HepG2 (cell line): ENCODE results near the gene LENEP. TPM values are rescaled to one million over a fixed set of nuclear protein-coding genes. Genes with fewer than 3 reads are reported as not detected.

Experiments used
- ATF1 ChIP-seq: IDR thresholded peaks from 2 replicates; pipeline ENCODE4 v1.6.1; 2016; ENCODE audit warnings: mild to moderate bottlenecking, control low read depth
- DMAP1 ChIP-seq: IDR thresholded peaks from 2 replicates; pipeline ENCODE4 v1.6.1; 2016
- FOXC1 ChIP-seq: sonication (generic); formaldehyde crosslinking; IDR thresholded peaks from 2 replicates; pipeline ENCODE4 v1.8.0; 2022; ENCODE audit warnings: mild to moderate bottlenecking, missing genetic modification reagents, borderline replicate concordance
- FOXK1 ChIP-seq: sonication (generic); formaldehyde crosslinking; IDR thresholded peaks from 2 replicates; pipeline ENCODE4 v1.4.0; 2020; ENCODE audit warnings: low read depth, missing genetic modification reagents, borderline replicate concordance
- HNF4G ChIP-seq, 2 experiments: sonication (generic) in 1 of 2; formaldehyde crosslinking in 1 of 2; IDR thresholded peaks; 2 replicates each; pipeline versions ENCODE4 v1.4.0 to v1.6.1; 2011 to 2020; ENCODE audit warnings: borderline replicate concordance in 2 of 2, low read depth in 2 of 2, mild to moderate bottlenecking in 2 of 2, low read length in 1 of 2, missing genetic modification reagents in 1 of 2, moderate library complexity in 1 of 2
- HOXA3 ChIP-seq: sonication (generic); formaldehyde crosslinking; IDR thresholded peaks from 2 replicates; pipeline ENCODE4 v1.5.0; 2020; ENCODE audit warnings: missing genetic modification reagents
- LCORL ChIP-seq, 2 experiments: fragments of 450-650 bp in 1 of 2; sonication (generic) in 1 of 2; formaldehyde crosslinking in 1 of 2; IDR thresholded peaks; 2 replicates each; pipeline versions ENCODE4 v1.5.0 to v1.6.1; 2017 to 2020; ENCODE audit warnings: antibody characterized with exemption in 1 of 2, missing genetic modification reagents in 1 of 2
- MEF2D ChIP-seq: sonication (generic); formaldehyde crosslinking; IDR thresholded peaks from 2 replicates; pipeline ENCODE4 v1.5.1; 2020; ENCODE audit warnings: mild to moderate bottlenecking, missing genetic modification reagents
- MEIS2 ChIP-seq: sonication (generic); formaldehyde crosslinking; IDR thresholded peaks from 2 replicates; pipeline ENCODE4 v1.9.0; 2021; ENCODE audit warnings: mild to moderate bottlenecking, missing genetic modification reagents
- REL ChIP-seq: sonication (generic); formaldehyde crosslinking; conservative IDR thresholded peaks from 2 replicates; pipeline ENCODE4 v1.8.0; 2022; ENCODE audit warnings: mild to moderate bottlenecking, missing genetic modification reagents, moderate library complexity
- RELA ChIP-seq: sonication (generic); formaldehyde crosslinking; IDR thresholded peaks from 2 replicates; pipeline ENCODE4 v1.4.0; 2020; ENCODE audit warnings: missing genetic modification reagents
- RFX5 ChIP-seq: IDR thresholded peaks from 2 replicates; pipeline ENCODE4 v1.6.1; 2011; ENCODE audit warnings: low read depth, low read length, improper control_type of control experiment
- SMYD3 ChIP-seq: sonication (generic); formaldehyde crosslinking; IDR thresholded peaks from 2 replicates; pipeline ENCODE4 v1.8.1; 2023; ENCODE audit warnings: mild to moderate bottlenecking, missing genetic modification reagents
- SP140L ChIP-seq: sonication (generic); formaldehyde crosslinking; IDR thresholded peaks from 2 replicates; pipeline ENCODE4 v1.4.0; 2020; ENCODE audit warnings: missing genetic modification reagents, borderline replicate concordance
- SP4 ChIP-seq: sonication (generic); formaldehyde crosslinking; IDR thresholded peaks from 2 replicates; pipeline ENCODE4 v1.8.1; 2023; ENCODE audit warnings: mild to moderate bottlenecking, missing genetic modification reagents
- SP5 ChIP-seq: IDR thresholded peaks from 2 replicates; pipeline ENCODE4 v1.6.1; 2016; ENCODE audit warnings: low read depth, borderline replicate concordance
- TCF12 ChIP-seq, 2 experiments: fragments of 450-650 bp in 1 of 2; sonication (generic) in 1 of 2; formaldehyde crosslinking in 1 of 2; IDR thresholded peaks; 2 replicates each; pipeline versions ENCODE4 v1.6.1 to v1.8.0; 2017 to 2022; ENCODE audit warnings: antibody characterized with exemption in 1 of 2, mild to moderate bottlenecking in 1 of 2, missing genetic modification reagents in 1 of 2, moderate library complexity in 1 of 2
- ZBTB1 ChIP-seq: sonication (generic); formaldehyde crosslinking; IDR thresholded peaks from 2 replicates; pipeline ENCODE4 v1.4.0; 2020; ENCODE audit warnings: missing genetic modification reagents, borderline replicate concordance
- ZFP36 ChIP-seq: fragments of 150-350 bp; IDR thresholded peaks from 2 replicates; pipeline ENCODE4 v1.6.1; 2018; ENCODE audit warnings: borderline replicate concordance, low read length, low read depth; ENCODE audit not compliant: partially characterized antibody
- ZMYM2 ChIP-seq: sonication (generic); formaldehyde crosslinking; IDR thresholded peaks from 2 replicates; pipeline ENCODE4 v1.8.0; 2022; ENCODE audit warnings: mild to moderate bottlenecking, missing genetic modification reagents
- ZNF713 ChIP-seq: sonication (generic); formaldehyde crosslinking; IDR thresholded peaks from 2 replicates; pipeline ENCODE4 v1.4.0; 2020; ENCODE audit warnings: mild to moderate bottlenecking, missing genetic modification reagents
- ZNF724P ChIP-seq: sonication (generic); formaldehyde crosslinking; IDR thresholded peaks from 2 replicates; pipeline ENCODE4 v1.8.0; 2022; ENCODE audit warnings: missing genetic modification reagents, borderline replicate concordance
- polyA plus RNA-seq, 8 experiments: library from polyadenylated mRNA; depleted of rRNA in 3 of 8; stranded (reverse) in 7 of 8; unstranded in 1 of 8; fragments of >200 nt; fragmentation: Illumina TruSeq in 4 of 8; extraction: Trizol in 4 of 8; gene quantifications; 2 replicates each; pipeline versions ENCODE4 v1.2.1 to v1.2.3, GENCODE V29; 2011 to 2016; ENCODE audit warnings: low read depth in 4 of 8, missing spikeins in 1 of 8, mixed read lengths in 1 of 8; ENCODE audit not compliant: insufficient read depth in 1 of 8
- total RNA-seq, 5 experiments: library from RNA; depleted of rRNA; stranded (reverse); fragments of >200 nt; fragmentation: Illumina TruSeq; extraction: Trizol; gene quantifications; 2 replicates each; pipeline ENCODE4 v1.2.3, GENCODE V29; 2016; ENCODE audit warnings: low read depth in 1 of 5
- TF ChIP-seq, protein P1 (sequence below): sonication (generic); formaldehyde crosslinking; IDR thresholded peaks from 2 replicates; pipeline ENCODE4 v1.5.1; 2020; ENCODE audit warnings: mild to moderate bottlenecking, missing genetic modification reagents, borderline replicate concordance
- TF ChIP-seq, protein P2 (sequence below): IDR thresholded peaks from 2 replicates; pipeline ENCODE4 v1.6.1; 2016; ENCODE audit warnings: low read depth, borderline replicate concordance
- TF ChIP-seq, protein P3 (sequence below): sonication (generic); formaldehyde crosslinking; conservative IDR thresholded peaks from 2 replicates; pipeline ENCODE4 v1.8.0; 2022; ENCODE audit warnings: missing genetic modification reagents

LENEP gene
- total and polyA plus RNA-seq, 2 of the 13 experiments (the other 11 are each of a cell fraction or from before 2014, with no cell fraction given) = 0.29 TPM; not detected in 1

DNA sequence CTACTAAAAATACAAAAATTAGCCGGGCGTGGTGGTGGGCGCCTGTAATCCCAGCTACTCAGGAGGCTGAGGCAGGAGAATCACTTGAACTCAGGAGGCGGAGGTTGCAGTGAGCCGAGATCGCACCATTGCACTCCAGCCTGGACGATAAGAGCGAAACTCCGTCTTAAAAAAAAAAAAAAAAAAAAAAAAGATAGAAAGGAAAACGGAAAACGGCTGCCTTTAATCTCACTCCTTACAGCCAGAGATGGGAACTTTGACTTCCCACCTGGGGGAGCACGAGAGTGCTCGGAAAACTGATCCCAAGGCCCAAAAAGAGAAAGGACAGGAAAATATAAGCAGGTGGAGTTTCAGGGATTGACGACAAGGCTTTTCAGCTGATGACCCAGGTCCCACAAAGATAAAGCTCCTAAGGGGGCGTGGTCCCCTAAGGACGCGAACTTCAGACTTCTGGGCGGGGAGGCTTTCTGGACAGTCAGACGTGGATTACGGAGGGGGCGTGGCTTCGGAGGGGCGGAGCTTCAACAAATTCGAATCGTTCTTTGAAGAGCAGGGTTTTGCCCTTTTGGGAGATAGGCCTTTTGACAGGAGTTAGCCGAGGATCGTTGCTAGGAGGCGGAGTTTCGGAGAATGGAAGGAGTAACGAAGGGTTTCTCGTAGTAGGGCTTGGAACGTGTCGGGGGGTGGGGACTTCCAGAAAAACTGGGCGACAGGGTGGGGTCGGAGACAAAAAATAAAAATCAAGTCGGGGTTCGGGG lies 19.9 kb upstream of the LENEP start (continued):
- TF ChIP-seq LCORL (IDR thresholded peaks at IDR 0.05) (no peak), LCORL (CRISPR knock-in tag; IDR thresholded peaks at IDR 0.05) (peak; percentile 56; the same call in 1 of the 2 replicates), ZNF713 (CRISPR knock-in tag) (no peak), ATF1 (CRISPR knock-in tag) (no peak), SP140L (CRISPR knock-in tag) (no peak), ZNF724P (CRISPR knock-in tag) (no peak; the same call in 1 of the 2 replicates), ZBTB1 (CRISPR knock-in tag) (no peak), DMAP1 (0 out of 2 replicates have a peak, but pooled peaks have one; percentile 34), ZMYM2 (CRISPR knock-in tag) (no peak), RELA (CRISPR knock-in tag) (no peak), FOXK1 (CRISPR knock-in tag) (peak; percentile 30; the same call in 1 of the 2 replicates), REL (CRISPR knock-in tag) (no peak), ZFP36 (no peak), MEIS2 (CRISPR knock-in tag) (no peak), SP4 (CRISPR knock-in tag) (peak; percentile 41; the same call in 1 of the 2 replicates), MEF2D (no peak), TCF12 (IDR thresholded peaks at IDR 0.05) (no peak), TCF12 (CRISPR knock-in tag; IDR thresholded peaks at IDR 0.05) (no peak), FOXC1 (CRISPR knock-in tag) (0 out of 2 replicates have a peak, but pooled peaks have one; percentile 60), HNF4G (IDR thresholded peaks at IDR 0.05; ENCODE audit: borderline replicate concordance, low read depth, low read length) (peak; percentile 42; the same call in 1 of the 2 replicates), HNF4G (CRISPR knock-in tag; IDR thresholded peaks at IDR 0.05; ENCODE audit: borderline replicate concordance, low read depth) (peak; percentile 27; the same call in 1 of the 2 replicates), HOXA3 (CRISPR knock-in tag) (no peak; the same call in 1 of the 2 replicates), SMYD3 (CRISPR knock-in tag) (no peak), RFX5 (0 out of 2 replicates have a peak, but pooled peaks have one; percentile 24), SP5 (CRISPR knock-in tag) (peak; percentile 99)
- TF ChIP-seq, protein P1, sequence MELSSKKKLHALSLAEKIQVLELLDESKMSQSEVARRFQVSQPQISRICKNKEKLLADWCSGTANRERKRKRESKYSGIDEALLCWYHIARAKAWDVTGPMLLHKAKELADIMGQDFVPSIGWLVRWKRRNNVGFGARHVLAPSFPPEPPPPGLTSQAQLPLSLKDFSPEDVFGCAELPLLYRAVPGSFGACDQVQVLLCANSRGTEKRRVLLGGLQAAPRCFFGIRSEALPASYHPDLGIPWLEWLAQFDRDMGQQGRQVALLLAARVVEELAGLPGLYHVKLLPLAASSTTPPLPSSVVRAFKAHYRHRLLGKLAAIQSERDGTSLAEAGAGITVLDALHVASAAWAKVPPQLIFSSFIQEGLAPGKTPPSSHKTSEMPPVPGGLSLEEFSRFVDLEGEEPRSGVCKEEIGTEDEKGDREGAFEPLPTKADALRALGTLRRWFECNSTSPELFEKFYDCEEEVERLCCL (CRISPR knock-in tag) = no peak
- TF ChIP-seq, protein P2, sequence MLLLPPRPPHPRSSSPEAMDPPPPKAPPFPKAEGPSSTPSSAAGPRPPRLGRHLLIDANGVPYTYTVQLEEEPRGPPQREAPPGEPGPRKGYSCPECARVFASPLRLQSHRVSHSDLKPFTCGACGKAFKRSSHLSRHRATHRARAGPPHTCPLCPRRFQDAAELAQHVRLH (CRISPR knock-in tag) = no peak
- TF ChIP-seq, protein P3, sequence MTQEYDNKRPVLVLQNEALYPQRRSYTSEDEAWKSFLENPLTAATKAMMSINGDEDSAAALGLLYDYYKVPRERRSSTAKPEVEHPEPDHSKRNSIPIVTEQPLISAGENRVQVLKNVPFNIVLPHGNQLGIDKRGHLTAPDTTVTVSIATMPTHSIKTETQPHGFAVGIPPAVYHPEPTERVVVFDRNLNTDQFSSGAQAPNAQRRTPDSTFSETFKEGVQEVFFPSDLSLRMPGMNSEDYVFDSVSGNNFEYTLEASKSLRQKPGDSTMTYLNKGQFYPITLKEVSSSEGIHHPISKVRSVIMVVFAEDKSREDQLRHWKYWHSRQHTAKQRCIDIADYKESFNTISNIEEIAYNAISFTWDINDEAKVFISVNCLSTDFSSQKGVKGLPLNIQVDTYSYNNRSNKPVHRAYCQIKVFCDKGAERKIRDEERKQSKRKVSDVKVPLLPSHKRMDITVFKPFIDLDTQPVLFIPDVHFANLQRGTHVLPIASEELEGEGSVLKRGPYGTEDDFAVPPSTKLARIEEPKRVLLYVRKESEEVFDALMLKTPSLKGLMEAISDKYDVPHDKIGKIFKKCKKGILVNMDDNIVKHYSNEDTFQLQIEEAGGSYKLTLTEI (CRISPR knock-in tag) = no peak
